GM21786 (cell line): ENCODE results near the gene ODC1.
"Not testable (repeated sequence)": the region's sequence is repeated elsewhere in the genome, so short reads cannot be mapped to it uniquely, and the experiment has no call there.

Source experiments
- ATAC-seq: cut with Tn5 transposase; IDR thresholded peaks from one replicate; pipeline ENCODE4 v1.9.1; 2021; ENCODE audit not compliant: unreplicated experiment

ODC1 gene

GRCh38 chr2:10454505-10454904 is 6.4 kb upstream of the ODC1 start:
- no peak for ATAC-seq

- no peak for ATAC-seq
These were observed 5.8 kb upstream of the ODC1 start for GRCh38 chr2:10453905-10454298.

- no peak for ATAC-seq
These were observed 5.1 kb upstream of the ODC1 start for GRCh38 chr2:10452956-10453904.

- ATAC-seq = no peak
These were observed 4.2 kb upstream of the ODC1 start for GRCh38 chr2:10452312-10452711.

- ATAC-seq = no peak
These were observed 3.7 kb upstream of the ODC1 start for GRCh38 chr2:10451819-10452218.

- no peak for ATAC-seq
These were observed 1.9 kb upstream of the ODC1 start for GRCh38 chr2:10449838-10450691.

- no peak for ATAC-seq
These were observed 1.3 kb upstream of the ODC1 start for GRCh38 chr2:10449486-10449831.

- ATAC-seq = peak; percentile 62
These were observed 704 bp upstream of the ODC1 start for GRCh38 chr2:10448576-10449485.

GRCh38 chr2:10447300-10447894 is 730 bp downstream of the ODC1 start:
- peak; percentile 25 for ATAC-seq

- ATAC-seq = no peak
These were observed 1.5 kb downstream of the ODC1 start for GRCh38 chr2:10446631-10447030.

- no peak for ATAC-seq
These were observed 3.7 kb downstream of the ODC1 start for GRCh38 chr2:10444463-10444862.

GRCh38 chr2:10442469-10443126 is 5.5 kb downstream of the ODC1 start:
- ATAC-seq = not testable (repeated sequence)

- ATAC-seq = no peak
These were observed 6.2 kb downstream of the ODC1 start for GRCh38 chr2:10441948-10442347.

- ATAC-seq = no peak
These were observed 7.4 kb downstream of the ODC1 start for GRCh38 chr2:10440736-10441135.

GRCh38 chr2:10439971-10440370 is 8.2 kb downstream of the ODC1 start:
- no peak for ATAC-seq

- no peak for ATAC-seq
These were observed 8.8 kb downstream of the ODC1 start for GRCh38 chr2:10439185-10439879.

GRCh38 chr2:10438688-10439087 is 9.4 kb downstream of the ODC1 start:
- no peak for ATAC-seq

GRCh38 chr2:10437806-10438205 is 10.3 kb downstream of the ODC1 start:
- ATAC-seq = no peak

- ATAC-seq = no peak
These were observed 11.5 kb downstream of the ODC1 start for GRCh38 chr2:10436583-10437110.
